Stomach smooth muscle (tissue), 2 donors: ENCODE measurements around the gene AKNA.

Source experiments
- H3K27ac ChIP-seq: one replicate; pipeline ENCODE4 v1.7.0; 2013; ENCODE audit warnings: mild to moderate bottlenecking, low read length, inconsistent platforms
- H3K27me3 ChIP-seq, 2 donors: one replicate each; pipeline ENCODE4 v1.7.0; 2013; ENCODE audit warnings: low read length in 2 of 2; ENCODE audit not compliant: insufficient read depth in 2 of 2, control insufficient read depth in 1 of 2
- H3K36me3 ChIP-seq, 2 donors: one replicate each; pipeline ENCODE4 v1.7.0; 2013; ENCODE audit warnings: low read length in 2 of 2; ENCODE audit not compliant: control insufficient read depth in 2 of 2, insufficient read depth in 2 of 2
- H3K4me1 ChIP-seq: one replicate; pipeline ENCODE4 v1.7.0; 2013; ENCODE audit warnings: low read length; ENCODE audit not compliant: control insufficient read depth, insufficient read depth
- H3K4me3 ChIP-seq, 2 donors: one replicate each; pipeline ENCODE4 v1.7.0; 2013; ENCODE audit warnings: low read length in 2 of 2
- H3K9ac ChIP-seq, 2 donors: one replicate each; pipeline ENCODE4 v1.7.0; 2013; ENCODE audit warnings: low read length in 2 of 2, mild to moderate bottlenecking in 1 of 2
- H3K9me3 ChIP-seq, 2 donors: one replicate each; pipeline ENCODE4 v1.7.0; 2013; ENCODE audit warnings: low read length in 2 of 2; ENCODE audit not compliant: control insufficient read depth in 2 of 2
- donor health status: healthy.
- donor health status: Pancreatic carcinoma.

Gene AKNA

GRCh38 chr9:114317665-114318357 lies 70.0 kb downstream of the AKNA start:
- Histone ChIP-seq H3K27ac (no peak overlapping the region), H3K9ac (no peak overlapping the region), H3K9me3 (peaks cover 2 to 4% of the 10 kb centered on the region in 2 donors), H3K4me1 (no peaks in the 10 kb centered on the region), H3K36me3 (no peaks in the 10 kb centered on the region), H3K4me3 (no peak overlapping the region), H3K27me3 (no peaks in the 10 kb centered on the region)

DNA sequence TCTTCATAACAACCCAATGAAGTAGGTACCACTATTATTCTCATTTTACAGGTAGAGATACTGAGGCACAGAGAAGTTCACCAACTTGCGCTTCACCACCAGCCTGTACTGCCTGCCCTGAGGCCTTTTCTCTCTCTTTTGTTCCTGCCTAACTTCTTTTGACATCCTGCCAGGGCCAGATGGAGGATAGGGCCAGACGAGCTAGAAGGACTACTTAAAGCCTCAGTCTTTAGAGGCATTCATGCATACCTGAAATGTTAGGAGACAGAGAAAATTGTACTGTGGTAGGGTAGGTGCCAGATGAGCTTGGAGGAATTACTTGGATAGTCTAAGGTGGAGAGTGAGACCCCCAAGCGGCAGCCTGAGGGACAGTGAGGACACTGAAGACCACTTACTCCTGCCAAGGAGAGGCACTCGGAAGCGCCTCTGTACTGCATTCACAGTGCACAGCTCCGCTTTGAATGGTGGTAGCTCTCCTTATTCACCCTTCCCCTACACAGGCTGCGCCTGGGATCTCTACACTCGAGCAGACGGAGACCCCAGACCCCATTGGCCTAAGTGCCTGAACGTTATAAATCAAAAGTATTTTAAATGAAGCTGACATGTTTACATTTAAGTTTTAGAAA lies 71.1 kb downstream of the AKNA start:
- H3K9me3 ChIP-seq, result peaks cover 2 to 4% of the 10 kb centered on the region in 2 donors
- no peak overlapping the region for H3K27ac ChIP-seq
- no peaks in the 10 kb centered on the region for H3K36me3 ChIP-seq
- no peaks in the 10 kb centered on the region for H3K27me3 ChIP-seq
- no peak overlapping the region for H3K4me3 ChIP-seq
- H3K9ac ChIP-seq, result no peak overlapping the region
- no peaks in the 10 kb centered on the region for H3K4me1 ChIP-seq

- H3K9me3 ChIP-seq, result peaks cover 2 to 4% of the 10 kb centered on the region in 2 donors
- no peak overlapping the region for H3K9ac ChIP-seq
- no peaks in the 10 kb centered on the region for H3K36me3 ChIP-seq
- H3K27me3 ChIP-seq, result no peaks in the 10 kb centered on the region
- no peak overlapping the region for H3K27ac ChIP-seq
- no peak overlapping the region for H3K4me3 ChIP-seq
- H3K4me1 ChIP-seq, result no peaks in the 10 kb centered on the region
Observed at GRCh38 chr9:114315723-114316363, 71.9 kb downstream of the AKNA start.

DNA sequence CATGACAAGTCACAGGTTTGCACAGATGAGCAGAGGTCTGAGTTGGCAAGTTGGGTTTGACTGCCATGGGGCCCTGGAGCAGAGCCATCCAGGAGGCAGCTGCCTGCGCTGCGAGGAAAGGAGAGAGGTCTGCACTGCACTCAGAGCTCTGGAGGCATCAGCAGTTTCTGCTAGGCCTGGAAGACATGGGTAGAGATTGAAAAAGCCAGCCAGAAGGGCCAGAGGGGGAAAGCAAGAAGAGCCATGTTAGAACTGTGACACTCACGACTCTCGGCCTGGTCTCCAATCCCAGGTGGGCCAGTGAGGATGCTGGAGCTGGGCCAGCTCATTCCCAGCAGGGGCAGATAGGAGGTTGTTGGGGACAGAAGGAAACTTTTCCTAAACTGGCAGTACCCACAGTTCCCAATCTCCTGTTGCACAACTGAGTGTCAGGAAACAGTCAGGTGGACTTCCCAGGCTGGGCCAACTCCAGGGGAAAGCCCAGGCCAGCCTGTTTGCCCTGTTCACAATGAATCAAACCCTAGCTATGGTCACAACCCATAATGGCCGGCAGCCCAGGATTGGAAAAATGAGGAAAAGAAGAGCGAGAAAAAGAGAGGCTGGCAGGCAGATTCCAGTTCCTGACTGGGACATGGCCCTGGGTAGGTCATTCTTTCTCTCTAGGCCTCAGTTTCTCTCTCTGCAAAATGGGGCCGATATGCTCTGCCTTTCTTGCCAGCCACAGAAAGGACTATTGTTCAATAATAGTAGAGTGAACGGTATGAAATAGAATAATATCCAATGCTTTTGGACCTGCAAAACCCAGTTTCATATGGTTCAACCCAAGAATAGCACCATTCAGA lies 72.7 kb downstream of the AKNA start:
- no peak overlapping the region for H3K9ac ChIP-seq
- H3K4me3 ChIP-seq, result no peak overlapping the region
- no peak overlapping the region for H3K27ac ChIP-seq
- peaks cover 0 to 2% of the 10 kb centered on the region in 2 donors for H3K36me3 ChIP-seq
- H3K9me3 ChIP-seq, result peaks cover 2 to 4% of the 10 kb centered on the region in 2 donors
- H3K4me1 ChIP-seq, result no peaks in the 10 kb centered on the region
- no peaks in the 10 kb centered on the region for H3K27me3 ChIP-seq

DNA sequence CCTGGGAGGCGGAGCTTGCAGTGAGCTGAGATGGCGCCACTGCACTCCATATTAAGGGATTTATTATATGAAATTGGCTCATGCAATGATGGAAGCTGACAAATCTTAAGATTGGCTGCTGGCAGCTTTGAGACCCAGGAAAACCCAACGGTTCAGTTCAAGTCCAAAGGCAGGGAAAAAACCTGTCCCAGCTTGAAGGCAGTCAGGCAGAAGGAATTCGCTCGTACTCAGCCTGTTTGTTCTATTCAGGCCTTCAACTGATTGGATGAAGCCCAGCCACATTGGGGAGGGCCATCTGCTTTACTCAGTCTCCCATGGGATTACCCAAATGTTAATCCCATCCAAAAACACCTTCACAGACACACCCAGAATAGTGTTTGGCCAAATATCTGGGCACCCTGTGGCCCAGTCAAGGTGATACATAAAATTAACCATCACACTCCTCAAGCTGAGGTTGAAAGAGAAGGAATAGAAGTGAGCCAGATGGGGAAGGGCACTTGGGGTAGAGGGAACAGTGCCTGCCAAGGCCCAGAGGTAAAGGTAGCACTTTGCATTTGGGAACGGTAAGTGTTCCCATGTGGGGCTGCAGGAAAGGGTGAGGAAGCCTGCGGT lies 73.4 kb downstream of the AKNA start:
- no peak overlapping the region for H3K27ac ChIP-seq
- H3K36me3 ChIP-seq, result peaks cover 0 to 2% of the 10 kb centered on the region in 2 donors
- peaks cover 2 to 4% of the 10 kb centered on the region in 2 donors for H3K9me3 ChIP-seq
- no peak overlapping the region for H3K4me3 ChIP-seq
- H3K4me1 ChIP-seq, result no peaks in the 10 kb centered on the region
- H3K9ac ChIP-seq, result no peak overlapping the region
- H3K27me3 ChIP-seq, result no peaks in the 10 kb centered on the region

DNA sequence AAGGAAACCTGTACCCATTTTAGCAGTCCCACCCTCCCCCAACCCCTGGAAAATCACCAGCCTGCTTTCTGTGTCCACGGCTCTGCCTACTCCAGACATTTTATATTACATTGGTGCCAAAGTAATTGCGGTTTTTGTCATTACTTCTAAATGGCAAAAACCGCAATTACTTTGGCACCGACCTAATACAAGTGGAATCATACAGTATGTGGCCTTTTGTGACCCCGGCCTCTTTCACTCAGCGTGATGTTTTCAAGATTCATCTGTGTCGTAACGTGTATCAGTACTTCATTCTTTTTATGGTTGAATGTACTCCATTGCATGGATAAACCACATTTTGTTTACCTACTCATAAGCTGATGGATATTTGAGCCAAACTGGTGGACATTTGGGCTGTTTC lies 74.6 kb downstream of the AKNA start:
- H3K4me1 ChIP-seq, result no peaks in the 10 kb centered on the region
- H3K9ac ChIP-seq, result no peak overlapping the region
- H3K36me3 ChIP-seq, result peaks cover 0 to 5% of the 10 kb centered on the region in 2 donors
- peaks cover 2 to 4% of the 10 kb centered on the region in 2 donors for H3K9me3 ChIP-seq
- no peak overlapping the region for H3K27ac ChIP-seq
- H3K4me3 ChIP-seq, result no peak overlapping the region
- H3K27me3 ChIP-seq, result no peaks in the 10 kb centered on the region

DNA sequence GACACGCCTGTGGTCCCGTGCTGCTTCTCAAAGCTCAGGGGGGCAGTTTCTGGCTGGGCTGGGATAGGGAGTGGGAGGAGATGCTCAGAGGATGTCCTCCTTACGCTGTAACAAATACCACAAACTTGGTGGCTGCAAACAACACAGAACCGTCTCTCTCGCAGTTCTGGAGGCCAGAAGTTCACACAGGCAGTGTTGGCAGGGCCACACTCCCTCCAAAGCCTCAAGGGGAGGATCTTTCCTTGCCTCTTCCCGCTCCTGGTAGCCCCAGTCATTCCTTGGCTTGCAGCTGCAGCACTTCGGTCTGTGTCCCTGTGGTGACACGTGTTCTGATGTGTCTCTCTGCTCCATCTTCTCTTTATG lies 75.3 kb downstream of the AKNA start:
- no peaks in the 10 kb centered on the region for H3K27me3 ChIP-seq
- H3K27ac ChIP-seq, result no peak overlapping the region
- no peaks in the 10 kb centered on the region for H3K4me1 ChIP-seq
- no peak overlapping the region for H3K9ac ChIP-seq
- peaks cover 2 to 4% of the 10 kb centered on the region in 2 donors for H3K9me3 ChIP-seq
- peaks cover 0 to 8% of the 10 kb centered on the region in 2 donors for H3K36me3 ChIP-seq
- H3K4me3 ChIP-seq, result no peak overlapping the region

GRCh38 chr9:114311571-114312512 lies 75.9 kb downstream of the AKNA start:
- no peaks in the 10 kb centered on the region for H3K27me3 ChIP-seq
- H3K9me3 ChIP-seq, result peaks cover 2 to 4% of the 10 kb centered on the region in 2 donors
- no peak overlapping the region for H3K4me3 ChIP-seq
- no peaks in the 10 kb centered on the region for H3K4me1 ChIP-seq
- H3K9ac ChIP-seq, result no peak overlapping the region
- peaks cover 0 to 8% of the 10 kb centered on the region in 2 donors for H3K36me3 ChIP-seq
- no peak overlapping the region for H3K27ac ChIP-seq

DNA sequence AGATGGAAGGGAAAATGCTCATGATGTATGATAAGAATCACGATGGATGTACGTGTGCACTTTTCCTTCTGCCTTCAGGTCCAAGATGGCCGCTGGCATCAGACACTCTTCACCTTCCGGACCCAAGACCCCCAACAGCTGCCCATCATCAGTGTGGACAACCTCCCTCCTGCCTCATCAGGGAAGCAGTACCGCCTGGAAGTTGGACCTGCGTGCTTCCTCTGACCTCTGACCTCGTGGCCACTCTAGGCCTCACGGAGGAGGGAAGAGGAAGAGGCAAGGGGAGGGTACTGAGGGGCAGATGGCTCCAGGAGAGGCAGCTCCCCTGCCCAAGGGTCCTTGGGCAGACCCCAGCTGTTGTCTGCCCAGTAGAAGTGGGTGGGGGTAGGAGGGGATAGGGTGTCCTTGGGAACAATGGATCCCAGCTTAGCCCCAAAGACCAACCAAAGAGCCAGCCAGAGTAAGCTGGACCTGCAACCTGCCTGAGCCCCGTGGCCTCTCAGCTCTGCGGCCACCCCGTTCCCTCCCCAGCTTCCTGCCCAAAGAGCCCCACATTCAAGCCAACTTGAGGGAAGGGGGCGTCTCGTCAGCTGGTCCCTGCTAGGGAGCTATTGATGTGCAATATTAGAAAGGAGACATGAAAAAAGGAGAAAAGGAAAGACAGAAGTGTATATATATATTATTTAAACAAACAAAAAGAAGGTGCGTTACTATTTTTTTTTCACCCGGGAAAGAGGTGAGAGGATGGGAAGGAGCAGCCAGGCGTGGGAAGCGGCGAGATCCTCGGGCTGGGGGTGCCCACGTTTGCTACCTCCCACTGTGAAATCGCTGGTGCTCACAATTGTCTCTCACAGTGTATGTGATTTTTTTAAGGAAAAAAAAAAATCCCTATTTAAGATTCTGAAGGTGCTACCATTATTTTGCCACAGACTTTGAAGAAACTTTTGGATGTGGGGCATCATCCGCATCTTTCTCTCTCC lies 77.0 kb downstream of the AKNA start:
- H3K9ac ChIP-seq, result no peak overlapping the region
- H3K27me3 ChIP-seq, result no peaks in the 10 kb centered on the region
- H3K9me3 ChIP-seq, result peaks cover 2 to 4% of the 10 kb centered on the region in 2 donors
- no peak overlapping the region for H3K27ac ChIP-seq
- peaks cover 0 to 8% of the 10 kb centered on the region in 2 donors for H3K36me3 ChIP-seq
- H3K4me1 ChIP-seq, result peaks cover 2% of the 10 kb centered on the region
- H3K4me3 ChIP-seq, result no peak overlapping the region
